ENCODE data around the gene TENM4.

Gene TENM4

DNA sequence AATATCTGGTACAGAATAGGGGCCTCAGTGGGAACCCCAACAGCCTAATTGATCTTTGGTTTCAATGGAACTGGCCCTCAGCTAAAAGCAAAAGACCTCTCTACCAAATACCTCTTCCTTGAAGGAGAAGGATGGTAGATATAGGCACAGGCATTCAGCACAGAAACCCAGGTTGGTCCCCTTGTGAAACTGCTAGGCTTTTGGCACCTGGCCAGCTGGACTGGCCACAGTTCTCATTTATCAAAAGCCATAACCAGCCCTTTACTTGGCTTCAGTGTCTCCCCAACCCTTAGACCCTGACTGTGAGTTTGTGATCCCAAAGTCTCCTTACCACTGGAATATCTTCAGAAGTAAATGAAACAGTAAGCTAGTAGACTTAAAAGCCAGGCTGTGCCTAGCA is 152.9 kb downstream of the TENM4 start:
- no peak for DNase-seq

DNA sequence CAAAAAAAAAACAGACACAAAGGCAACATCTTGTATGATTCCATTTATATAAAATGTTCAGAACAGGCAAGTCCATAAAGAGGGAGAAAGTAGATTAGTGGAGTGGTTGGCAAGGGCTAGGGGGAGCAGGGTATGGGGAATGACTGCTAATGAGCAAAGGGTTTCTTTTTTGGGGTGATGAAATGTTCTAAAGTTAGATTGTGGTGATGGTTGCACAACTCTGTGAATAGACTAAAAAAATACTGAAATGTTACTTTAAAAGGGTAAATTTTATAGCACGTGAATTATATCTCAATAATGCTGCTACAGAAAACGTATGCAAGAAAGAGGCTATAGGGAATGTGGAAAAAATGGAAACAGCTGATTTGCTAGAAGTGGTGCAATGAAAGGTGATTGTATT is 155.1 kb downstream of the TENM4 start:
- DNase-seq, result no peak

DNA sequence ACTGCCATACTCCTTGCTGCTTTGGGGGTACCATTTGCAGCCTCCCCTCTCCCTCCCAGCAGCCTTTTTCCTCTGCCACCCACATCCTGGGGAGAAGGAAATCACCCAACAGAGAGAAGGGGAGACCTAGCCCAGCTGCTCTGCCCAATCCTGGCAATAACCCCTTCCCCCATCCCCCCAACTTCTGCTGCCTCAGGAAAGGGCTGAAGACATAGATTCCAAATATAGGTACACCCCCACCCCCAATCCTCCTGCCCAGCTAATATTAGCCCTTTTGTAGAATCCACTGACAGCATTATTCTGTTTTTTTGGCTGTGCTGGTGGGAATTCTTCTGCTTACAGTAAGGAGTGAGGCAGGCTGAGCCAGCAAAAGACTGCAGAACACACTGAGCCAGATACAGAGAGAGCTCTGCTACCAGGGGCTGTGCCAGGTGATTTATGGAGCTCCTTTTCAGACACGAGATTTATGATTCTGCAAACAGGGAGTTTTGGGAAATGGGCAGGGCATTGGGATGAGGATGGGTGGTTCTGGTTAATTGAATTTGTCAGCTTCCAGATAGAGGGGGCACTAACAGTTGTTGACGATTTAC is 164.0 kb downstream of the TENM4 start:
- no peak for DNase-seq

DNA sequence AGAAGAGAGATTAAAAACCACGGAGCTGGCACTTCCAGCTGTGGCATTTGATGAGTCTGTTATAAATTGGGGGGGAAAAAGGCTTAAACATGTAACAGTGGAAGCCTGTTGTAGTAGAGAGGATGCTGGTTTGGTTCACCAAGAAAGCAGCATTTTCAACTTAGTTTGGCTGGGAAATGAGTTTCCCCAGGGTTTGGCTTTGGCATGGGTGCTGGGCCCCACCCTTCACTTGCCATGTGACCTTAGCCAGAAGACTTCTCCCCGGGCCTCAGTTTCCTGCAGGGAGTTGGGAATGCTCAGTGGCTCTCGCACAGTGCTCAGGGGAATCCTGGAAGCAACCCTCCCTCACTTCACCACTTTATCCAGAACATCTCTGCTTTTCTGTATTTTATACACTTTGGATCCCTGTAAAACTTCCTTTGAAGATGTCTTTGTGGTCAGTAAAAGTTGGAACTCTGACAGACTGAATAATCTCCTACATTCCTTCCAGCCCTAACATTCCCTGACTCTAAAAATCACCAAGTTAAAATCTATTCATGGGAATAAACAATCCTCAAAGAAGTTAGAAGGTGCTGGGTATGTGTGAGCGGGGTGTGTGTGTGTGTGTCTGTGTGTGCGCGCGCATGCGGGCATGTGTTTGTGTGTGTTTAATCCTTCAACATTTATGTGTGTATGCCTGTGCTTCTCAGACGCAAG is 166.0 kb downstream of the TENM4 start:
- DNase-seq, result no peak

DNA sequence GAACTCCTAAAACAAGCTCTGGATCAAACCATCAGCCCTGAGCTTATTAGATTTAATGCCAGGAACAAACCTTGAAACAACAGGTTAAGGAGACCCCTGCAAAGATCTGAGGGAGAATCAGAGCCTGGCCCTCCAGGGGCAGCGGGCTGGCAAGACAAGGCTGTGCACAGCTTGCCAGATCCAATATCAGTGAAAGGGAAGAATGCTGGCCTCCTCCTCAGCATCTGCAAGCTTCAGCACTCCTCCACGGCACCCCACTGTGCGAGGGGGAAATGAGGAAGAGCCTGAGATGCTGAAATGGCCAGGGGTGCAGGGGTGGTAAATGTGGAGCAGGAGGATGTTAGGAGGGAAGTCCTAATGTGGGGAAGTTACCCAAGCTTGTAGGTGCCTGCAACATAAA is 167.0 kb downstream of the TENM4 start:
- no peak for DNase-seq

DNA sequence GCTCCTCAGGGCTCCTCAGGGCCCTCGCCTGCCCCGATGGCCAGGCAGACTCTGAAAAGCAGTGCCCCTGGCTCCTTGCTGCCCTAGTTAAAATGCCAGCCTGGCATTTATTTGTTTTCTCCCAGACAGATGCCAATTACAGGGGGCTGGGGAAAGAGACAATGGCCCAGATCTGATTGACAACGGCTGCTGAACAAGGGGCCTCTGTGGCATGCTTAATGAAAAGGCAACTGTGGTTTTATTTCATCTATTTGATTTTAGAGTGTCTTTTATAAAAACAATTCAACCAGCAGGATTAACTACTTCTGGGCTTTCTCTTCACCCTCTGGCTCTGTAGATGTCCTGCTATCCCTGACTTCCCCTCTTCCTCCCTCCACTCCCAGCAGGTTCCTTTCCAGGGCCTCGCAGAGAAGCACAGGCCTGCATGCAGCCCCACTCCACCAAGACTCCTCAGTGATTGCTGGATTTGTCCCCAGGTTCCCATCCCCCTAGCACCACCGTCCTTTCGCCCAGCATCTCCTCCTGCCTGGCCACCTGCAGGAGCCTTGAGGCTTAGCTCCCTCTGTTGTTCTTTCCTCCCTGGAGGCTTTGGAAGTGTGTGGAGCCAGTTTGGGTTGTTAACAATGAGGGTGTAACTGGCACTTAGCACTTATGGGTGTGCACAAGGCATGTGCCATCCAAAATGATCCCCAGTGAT is 171.1 kb downstream of the TENM4 start:
- no peak for DNase-seq

DNA sequence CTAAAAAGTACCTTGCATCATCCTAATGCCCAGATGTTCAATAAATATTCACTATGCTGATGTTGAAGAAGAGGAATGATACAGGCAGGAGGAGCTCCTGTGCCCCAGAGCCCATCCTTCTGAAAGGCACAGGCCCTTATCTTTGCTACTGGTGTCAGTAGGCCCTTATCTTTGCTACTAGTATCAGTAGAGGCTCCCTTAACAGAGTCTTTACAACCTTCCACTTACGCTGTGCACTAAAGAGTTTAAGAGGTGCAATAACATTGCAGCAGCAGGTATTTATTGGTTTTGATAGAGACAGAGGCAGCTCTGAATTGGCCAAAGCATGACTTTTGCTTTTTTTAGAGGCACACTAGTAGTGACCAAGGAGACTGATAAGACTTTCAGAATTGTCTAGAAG is 174.4 kb downstream of the TENM4 start:
- no peak for DNase-seq

DNA sequence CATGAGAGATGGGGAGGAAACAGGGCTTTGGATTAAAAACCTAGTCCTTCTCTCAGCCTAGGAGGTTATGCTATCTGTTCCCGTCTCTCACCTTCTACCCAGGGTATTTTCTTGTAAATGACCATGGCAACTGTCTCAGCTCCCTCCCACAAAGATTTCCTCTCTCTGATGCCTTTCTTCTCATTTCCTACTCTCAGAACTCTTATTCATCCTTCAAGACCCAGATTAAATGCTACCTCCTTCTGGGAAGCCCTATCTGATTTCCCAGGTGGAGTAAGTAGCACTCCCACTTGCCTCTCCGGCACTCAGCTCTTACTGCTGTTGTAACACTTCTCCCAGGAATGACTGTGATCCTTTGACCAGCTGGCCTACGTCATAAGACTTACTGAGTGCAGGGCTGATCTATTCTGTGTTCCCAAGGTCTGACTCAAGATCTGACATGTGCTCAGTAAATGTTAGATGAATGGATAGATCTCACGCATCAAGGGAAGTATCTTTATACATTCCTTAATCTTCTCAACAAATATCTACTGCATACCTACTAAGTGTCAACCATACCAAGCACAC is 175.0 kb downstream of the TENM4 start:
- peak; percentile 33 for DNase-seq

DNA sequence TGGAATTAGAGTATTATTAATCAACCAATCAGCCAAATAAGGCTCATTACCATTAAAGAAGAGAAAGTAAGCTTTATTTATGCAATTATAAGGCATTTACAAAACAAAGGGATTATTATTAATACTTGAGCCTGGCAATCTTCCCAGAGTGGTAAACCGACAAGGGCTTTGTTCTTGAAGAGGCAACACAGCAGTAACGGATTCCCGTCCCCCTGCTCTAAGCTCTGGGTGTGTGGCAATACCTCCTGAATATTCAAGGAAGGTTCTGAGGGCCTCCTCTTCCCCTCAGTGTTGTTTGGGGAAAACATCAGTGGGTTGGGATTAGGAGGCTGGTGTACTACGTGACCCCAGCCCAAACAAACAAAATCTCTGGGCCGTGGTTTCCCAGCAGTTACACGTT is 176.5 kb downstream of the TENM4 start:
- no peak for DNase-seq

DNA sequence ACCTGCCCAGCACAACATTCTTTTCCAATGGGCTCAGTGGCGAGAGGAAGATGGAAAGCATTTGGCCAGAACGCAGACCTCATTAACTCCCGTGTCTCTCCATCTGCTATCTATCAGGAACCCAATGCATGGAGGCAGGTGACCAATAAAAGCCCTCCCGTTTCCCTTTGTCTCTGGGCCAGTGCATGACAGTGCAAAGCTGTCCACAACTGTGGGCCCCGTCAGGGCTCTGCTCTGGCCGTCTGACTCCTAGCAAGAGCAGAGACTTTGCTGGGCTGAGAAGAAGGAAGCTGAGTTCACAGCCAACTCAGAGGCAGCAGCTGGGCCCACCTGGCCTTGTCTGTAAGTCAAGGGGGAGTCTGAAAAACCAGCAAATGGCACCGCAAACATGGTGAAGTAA is 177.8 kb downstream of the TENM4 start:
- DNase-seq, result no peak

DNA sequence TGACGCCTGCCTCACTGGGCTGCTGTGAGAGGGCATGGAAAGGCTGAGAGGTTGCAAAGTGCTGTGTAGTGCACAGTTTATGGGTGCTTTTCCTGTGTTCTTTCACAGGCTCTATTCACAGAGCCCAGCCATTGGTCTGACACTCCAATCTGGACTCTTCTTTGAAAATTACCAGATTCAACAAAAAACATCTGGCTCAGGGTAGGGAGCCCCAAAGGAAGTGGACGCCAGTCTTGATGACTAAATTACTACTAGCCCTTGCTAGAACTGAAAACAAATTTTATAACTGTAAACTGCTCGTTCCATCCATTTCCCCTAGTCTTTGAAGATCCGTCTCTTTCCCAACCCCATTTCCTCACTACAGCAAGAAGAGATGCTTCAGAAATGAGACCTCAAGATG is 178.6 kb downstream of the TENM4 start:
- peak; percentile 33 for DNase-seq

DNA sequence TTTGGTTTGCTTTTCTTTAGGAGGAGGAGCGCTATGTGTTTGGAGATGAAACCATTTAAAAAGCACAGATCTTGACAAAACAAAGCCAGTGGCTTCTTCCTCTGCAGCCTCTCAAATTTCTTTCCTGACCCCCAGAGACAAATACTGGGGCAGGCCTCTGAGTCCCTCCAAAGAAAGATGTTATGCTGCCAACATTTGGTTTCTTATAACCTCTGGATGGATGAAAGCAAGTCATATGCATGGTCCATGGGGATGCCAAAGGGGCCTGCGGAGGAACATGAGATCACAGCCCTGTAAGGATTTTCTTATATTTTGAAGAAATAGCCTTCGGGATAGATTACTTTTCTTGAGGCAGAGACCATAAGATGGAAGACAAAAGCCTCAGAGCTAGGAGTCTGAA is 179.1 kb downstream of the TENM4 start:
- DNase-seq, result no peak

DNA sequence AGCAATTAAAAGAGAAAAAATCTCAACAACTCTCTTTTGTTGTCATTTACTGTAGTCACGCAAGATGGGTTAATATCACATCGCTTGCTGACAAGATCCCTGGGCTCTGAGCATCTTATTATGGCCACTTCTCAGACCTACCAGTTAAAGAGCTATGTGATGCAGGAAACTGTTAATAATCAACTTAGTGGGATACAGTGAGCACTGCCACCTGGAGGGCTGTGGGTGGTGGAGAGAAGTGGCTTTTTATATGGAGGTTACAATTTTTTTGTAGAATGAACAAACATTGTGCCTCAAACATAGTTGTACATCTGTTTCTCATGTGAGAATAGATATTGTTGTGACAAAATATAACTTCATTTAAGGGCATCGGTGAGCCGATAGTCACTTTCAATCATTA is 181.0 kb downstream of the TENM4 start:
- no peak for DNase-seq

DNA sequence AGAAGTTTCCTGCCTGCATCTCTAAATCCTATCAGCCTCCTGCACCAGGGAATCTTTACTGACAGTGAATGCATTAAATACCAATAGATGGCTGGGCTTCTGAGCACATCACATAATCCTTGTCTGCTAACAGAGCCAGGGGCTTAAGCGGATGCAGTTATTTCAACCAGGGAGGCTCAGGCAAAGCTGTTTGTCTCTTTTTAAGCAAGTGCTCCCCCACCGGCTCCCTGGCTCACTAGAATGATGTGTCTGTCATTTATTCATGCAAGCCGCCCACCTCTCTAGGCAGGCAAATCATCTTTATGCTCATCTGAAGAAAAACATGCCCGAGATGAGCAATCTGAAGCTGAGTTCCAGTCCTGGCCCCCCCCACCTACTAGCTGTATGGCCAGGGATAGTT is 182.3 kb downstream of the TENM4 start:
- DNase-seq, result no peak

DNA sequence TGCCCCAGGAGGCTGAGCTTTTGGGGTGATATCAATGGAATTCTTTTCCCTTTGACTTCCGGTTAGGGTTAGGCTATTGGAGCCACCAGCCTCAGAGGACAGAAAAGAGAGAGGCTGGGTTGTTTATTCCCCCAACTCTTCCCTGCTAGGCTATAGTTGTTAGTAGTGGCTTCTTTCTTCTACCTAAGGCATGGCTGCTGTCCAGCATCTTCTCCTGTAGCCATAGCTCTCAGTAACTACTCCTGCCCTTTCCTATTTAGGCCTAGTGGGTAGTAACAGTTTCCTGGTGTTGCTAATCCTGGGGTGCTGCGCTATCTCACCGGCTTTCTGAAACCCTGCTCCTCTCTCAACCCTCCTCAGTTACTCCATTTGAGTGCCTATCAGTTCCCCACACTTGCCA is 184.9 kb downstream of the TENM4 start:
- DNase-seq, result no peak

DNA sequence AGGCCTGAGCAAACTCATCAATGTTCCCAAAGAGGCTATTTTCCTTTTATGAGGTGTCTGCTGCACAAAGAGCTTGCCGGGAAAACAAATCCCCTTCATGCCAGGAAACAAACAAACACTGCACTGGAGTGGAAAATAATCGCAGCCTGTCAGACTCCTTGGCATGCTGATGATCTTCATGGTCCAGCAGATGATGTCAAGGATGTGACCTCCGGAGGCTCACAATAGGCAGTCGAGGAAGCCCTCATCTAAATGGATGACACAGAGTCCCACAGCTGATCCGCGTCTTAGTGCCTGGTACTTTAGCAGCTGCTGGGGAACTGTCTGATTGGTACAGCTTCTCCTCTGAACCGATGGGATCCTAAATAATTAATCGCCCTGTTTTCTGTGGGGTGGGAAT is 187.6 kb downstream of the TENM4 start:
- no peak for DNase-seq

DNA sequence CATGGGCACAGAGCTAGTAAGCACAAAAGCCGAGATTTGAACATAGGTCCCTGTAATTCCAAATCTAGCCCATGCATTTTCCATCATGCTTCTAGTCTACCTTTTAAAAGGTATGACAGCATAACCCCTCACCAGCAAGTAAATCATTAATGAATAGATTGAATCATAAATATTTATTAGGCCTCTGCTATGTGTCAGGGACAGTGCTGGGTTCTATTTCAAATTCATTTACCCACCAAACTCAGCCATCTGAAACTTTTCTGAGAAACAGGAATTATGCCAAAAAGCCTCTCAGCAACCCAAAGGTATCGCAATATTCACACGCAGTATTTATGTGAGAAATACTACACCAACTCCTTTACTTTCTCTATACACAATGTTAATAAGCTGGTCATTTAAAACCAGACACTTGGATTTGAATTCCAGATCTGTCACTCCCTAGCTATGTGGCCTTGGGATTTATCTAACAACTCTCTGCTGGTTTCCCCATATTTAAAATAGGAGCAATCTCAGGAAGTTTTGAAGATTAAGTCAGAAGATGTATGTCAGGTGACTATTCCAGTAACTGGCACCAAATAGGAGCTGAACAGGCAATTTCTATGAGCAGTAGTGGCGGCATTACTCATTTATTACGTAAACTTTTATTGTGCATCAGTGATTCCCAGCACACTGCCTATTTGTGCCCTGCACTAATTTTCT is 191.4 kb downstream of the TENM4 start:
- peak; percentile 1 for DNase-seq

DNA sequence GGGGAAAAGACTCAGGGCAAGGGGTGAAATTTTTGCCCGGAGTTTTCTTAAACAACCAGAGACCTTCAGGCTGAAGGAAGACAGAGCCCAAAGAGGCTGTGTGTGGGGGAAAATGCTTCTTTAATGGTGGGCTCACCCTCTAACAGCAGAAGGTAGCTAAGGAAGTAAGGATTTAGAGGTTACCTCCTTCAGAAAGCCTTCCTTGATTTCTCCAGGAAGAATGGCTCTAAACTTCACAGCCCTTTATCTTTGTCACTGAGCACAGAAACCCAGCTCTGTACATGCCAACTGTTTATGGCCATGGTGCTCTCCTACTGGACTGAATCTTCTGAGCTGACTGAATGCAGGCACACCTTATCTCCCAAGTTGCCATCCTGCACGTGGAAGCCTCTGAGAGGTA is 196.0 kb downstream of the TENM4 start:
- no peak for DNase-seq

DNA sequence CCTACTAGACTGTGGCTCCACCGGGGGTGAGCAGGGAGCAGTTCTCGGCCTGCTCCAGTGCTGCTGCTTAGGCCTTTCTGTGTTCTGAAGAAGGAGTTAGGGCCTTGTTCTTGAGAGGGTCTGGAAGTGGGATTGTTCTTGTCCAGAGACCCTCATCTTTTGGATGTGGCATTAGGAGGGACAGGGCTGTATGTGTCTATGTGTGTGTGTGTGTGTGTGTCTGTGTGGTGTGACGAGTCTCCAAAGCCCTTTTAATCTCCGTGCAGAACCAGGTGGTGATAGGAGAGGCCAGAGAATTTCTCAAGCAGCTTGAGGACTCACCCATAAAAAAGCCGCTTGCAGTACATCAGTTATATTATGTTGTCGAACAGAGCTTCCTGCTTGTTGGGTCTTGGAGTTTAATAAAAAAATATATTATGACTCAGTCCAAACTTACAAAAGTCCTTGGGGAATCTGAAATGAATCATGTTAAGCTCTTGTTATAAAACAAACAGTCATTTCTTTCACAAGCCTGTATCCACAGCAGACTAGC is 196.5 kb downstream of the TENM4 start:
- DNase-seq, result peak; percentile 64

DNA sequence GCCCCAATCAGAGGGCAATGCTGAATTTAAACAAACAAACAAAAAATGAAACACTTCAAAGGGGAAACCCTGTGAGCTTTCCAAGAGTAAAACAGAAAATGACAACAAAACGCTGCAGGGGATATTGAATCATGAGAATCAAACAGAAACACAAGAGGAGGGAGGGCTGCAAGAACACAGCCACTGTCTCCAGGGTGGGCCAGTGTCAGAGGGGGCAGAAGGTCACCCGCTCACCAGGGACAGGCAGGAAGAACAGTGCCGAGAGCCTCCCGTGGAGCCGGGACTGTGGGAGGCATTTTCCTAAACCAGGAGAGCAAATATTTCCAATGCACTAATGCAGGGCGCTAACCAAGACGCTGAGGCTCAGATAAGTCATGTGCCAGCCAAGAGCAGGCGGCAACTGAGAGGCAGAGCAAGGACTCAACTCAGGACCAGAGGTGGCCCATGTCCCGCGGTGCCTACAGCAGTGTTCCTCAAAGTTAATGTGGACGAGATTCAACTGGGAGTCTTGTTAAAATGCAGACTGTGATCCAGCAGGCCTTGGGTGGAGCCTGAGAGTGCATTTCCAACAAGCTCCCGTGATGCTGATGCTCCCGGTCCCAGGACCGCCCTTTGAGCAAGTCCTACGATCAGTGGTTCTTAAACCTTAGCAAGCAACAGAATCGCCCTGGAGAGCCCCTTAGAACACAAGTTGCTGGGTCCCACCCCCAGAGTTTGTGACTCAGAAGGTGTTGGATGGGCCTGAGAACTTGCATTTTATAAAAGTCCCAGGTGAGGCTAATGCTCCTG is 197.2 kb downstream of the TENM4 start:
- DNase-seq, result no peak

DNA sequence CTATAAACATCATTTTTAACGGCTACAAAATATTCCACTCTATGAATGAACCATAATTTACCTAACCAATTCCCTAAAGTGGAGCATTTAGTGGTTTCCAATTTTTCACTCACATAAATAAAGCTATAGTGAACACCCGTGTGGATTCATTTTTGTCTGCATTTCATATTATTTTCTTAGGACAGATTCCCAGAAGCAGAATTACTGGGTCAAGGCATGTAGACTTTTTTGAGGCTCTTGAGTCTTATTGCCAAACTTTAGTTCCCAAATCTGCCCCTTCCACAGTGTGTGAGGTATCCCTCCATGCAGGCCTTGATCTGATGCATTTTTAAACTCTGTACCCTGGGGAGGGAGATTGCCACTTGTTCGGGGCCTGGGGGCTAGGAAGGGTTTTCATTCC is 198.2 kb downstream of the TENM4 start:
- DNase-seq, result no peak

DNA sequence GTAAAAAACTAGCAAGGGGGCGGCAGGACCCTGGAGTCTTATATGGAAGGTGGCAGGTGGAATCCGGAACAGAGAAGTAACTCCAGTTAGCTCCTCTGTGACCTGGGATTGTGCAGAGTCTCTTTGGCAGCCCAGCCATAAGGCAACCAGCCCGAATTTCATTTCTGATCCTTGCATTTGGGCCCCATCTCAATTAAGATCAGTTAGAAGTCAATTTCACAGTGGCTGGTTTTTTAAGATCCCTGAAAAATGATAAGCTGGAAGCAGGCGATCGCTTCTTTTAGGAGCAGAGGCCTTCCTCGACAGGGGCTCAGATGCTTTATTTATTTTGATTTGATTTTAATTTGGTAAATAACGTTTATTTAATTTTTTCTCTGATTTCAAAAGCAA is 199.0 kb downstream of the TENM4 start:
- no peak for DNase-seq
